Lower lobe of right lung (tissue), 2 donors: ENCODE measurements around the gene NXN. TPM values are rescaled to one million over a fixed set of nuclear protein-coding genes. Genes with fewer than 3 reads are reported as not detected.

ENCODE experiments used
- ATAC-seq, 2 donors: fragments of 200-7000 bp; cut with Tn5 transposase; one replicate each; pipeline ENCODE4 v1.9.1; 2020 to 2022; ENCODE audit warnings: mild to moderate bottlenecking in 2 of 2, moderate library complexity in 2 of 2
- DNase-seq: peaks from one replicate; pipeline ENCODE4 v3.0.0-alpha.2; 2020
- H3K27ac ChIP-seq: fragments of 200-600 bp; one replicate; pipeline ENCODE4 v1.8.0; 2022
- H3K27me3 ChIP-seq: fragments of 200-600 bp; one replicate; pipeline ENCODE4 v1.8.0; 2022; ENCODE audit warnings: low read depth
- H3K36me3 ChIP-seq: fragments of 200-600 bp; one replicate; pipeline ENCODE4 v1.8.0; 2022; ENCODE audit warnings: mild to moderate bottlenecking
- H3K4me1 ChIP-seq: fragments of 200-600 bp; one replicate; pipeline ENCODE4 v1.8.0; 2022
- H3K4me3 ChIP-seq: fragments of 200-600 bp; one replicate; pipeline ENCODE4 v1.8.0; 2022; ENCODE audit warnings: mild to moderate bottlenecking
- H3K9me3 ChIP-seq: fragments of 200-600 bp; one replicate; pipeline ENCODE4 v1.8.0; 2022
- intact Hi-C: fragments of 100-400 bp; cut with DNase I; formaldehyde crosslinking; loops from one replicate; pipeline ENCODE4 v1.11.0; 2022
- total RNA-seq: library from RNA; stranded (reverse); fragmentation: NEBNext Ultra II Directional; extraction: Animal tissue kit (Norgen Biotek cat#: 25700); gene quantifications from one replicate; pipeline ENCODE4 v1.2.1, GENCODE V29; 2021
- TF ChIP-seq, protein P1 (sequence below): fragments of 200-600 bp; IDR thresholded peaks from one replicate; pipeline ENCODE4 v1.8.0; 2022; ENCODE audit warnings: antibody characterized with exemption, mild to moderate bottlenecking
- donor health status: DM: no; HTN: yes; CAD: no; lungs with severe emphysema.

Gene NXN
- total RNA-seq, 1 donor from 2014 or later: 42.6 TPM

DNA sequence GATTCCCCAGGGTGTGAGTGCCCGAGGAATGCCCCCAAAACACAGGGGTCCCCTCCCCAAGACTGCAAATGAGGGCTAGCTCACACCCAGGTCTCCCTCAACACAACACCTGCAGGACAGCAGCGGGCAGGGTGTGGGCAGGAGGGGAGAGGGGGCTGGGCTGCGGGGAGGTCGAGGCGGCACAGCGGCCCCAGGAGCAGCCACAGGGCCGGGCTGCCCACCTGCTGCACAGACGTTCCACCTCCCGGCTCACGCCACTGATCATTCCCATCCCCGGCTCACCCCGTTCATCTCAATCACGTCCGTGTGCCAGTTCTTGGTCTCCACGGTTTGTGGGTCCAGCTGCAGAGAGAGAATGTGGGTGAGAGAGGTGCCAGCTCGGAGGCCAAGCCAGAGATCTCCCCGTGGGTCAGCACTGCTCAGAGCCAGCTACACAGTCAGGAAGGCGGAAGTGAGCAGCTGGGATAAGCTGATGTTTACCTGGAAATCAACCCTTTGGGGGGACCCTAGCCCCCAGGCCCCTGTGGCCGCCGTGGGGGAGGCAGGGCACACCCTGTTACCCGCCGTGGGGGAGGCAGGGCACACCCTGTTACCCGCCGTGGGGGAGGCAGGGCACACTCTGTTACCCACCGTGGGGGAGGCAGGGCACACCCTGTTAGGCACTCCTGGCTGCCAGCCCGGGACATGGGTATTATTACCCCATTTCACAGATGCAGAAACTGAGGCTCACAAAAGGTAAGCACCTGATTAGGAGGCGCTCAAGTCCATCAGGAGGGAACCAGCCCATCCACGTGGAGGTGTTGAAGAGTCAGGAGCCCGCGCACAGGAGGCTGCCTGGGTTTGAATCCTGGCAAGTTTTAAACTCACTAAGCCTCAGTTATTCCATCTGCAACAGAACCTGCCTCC is 33.5 kb upstream of the NXN start:
- peaks cover 60% of the 10 kb centered on the region for H3K36me3 ChIP-seq
- ATAC-seq (no peak), DNase-seq (peak; percentile 41)
- TF ChIP-seq, protein P1, sequence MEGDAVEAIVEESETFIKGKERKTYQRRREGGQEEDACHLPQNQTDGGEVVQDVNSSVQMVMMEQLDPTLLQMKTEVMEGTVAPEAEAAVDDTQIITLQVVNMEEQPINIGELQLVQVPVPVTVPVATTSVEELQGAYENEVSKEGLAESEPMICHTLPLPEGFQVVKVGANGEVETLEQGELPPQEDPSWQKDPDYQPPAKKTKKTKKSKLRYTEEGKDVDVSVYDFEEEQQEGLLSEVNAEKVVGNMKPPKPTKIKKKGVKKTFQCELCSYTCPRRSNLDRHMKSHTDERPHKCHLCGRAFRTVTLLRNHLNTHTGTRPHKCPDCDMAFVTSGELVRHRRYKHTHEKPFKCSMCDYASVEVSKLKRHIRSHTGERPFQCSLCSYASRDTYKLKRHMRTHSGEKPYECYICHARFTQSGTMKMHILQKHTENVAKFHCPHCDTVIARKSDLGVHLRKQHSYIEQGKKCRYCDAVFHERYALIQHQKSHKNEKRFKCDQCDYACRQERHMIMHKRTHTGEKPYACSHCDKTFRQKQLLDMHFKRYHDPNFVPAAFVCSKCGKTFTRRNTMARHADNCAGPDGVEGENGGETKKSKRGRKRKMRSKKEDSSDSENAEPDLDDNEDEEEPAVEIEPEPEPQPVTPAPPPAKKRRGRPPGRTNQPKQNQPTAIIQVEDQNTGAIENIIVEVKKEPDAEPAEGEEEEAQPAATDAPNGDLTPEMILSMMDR: no peak
- H3K27me3 ChIP-seq: no peaks in the 10 kb centered on the region
- intact Hi-C loops: no loop called here
- H3K9me3 ChIP-seq: no peaks in the 10 kb centered on the region
- no peak overlapping the region for H3K27ac ChIP-seq
- peaks cover 16% of the 10 kb centered on the region for H3K4me1 ChIP-seq
- H3K4me3 ChIP-seq: no peak overlapping the region

- TF ChIP-seq, protein P1: no peak
- Histone ChIP-seq H3K9me3 (no peaks in the 10 kb centered on the region), H3K27ac (no peak overlapping the region), H3K4me3 (no peak overlapping the region), H3K27me3 (no peaks in the 10 kb centered on the region), H3K4me1 (peaks cover 26% of the 10 kb centered on the region), H3K36me3 (peaks cover 70% of the 10 kb centered on the region)
- ATAC-seq: no peak
- intact Hi-C loops: no loop called here
- DNase-seq: peak; percentile 43
These were observed 32.5 kb upstream of the NXN start for GRCh38 chr17:1011760-1012735.

DNA sequence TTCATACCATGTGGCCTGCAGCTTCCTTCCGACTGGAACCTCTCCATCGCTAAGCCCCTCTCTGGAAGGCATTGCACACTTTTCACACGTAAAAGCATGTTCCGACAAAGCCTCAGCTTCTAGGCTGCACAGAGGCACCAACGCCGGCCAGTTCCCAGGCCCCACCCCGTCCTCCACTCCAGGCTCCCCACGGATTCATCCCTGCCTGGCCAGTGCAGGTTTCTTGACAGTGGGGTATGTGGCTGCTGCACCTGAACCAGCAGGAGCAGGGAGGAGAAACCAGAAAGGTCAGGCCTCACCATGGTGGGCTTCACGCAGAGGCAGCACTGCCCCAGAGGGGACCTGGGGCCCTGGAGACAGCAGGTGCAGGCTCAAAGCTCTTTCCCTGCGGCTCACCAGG is 31.6 kb upstream of the NXN start:
- ATAC-seq (no peak), DNase-seq (peak; percentile 32)
- Histone ChIP-seq H3K36me3 (peaks cover 73% of the 10 kb centered on the region), H3K4me3 (no peak overlapping the region), H3K27ac (peak overlapping the region; percentile 56), H3K27me3 (no peaks in the 10 kb centered on the region), H3K9me3 (no peaks in the 10 kb centered on the region), H3K4me1 (peaks cover 31% of the 10 kb centered on the region)
- intact Hi-C loops: no loop called here
- TF ChIP-seq, protein P1: no peak

DNA sequence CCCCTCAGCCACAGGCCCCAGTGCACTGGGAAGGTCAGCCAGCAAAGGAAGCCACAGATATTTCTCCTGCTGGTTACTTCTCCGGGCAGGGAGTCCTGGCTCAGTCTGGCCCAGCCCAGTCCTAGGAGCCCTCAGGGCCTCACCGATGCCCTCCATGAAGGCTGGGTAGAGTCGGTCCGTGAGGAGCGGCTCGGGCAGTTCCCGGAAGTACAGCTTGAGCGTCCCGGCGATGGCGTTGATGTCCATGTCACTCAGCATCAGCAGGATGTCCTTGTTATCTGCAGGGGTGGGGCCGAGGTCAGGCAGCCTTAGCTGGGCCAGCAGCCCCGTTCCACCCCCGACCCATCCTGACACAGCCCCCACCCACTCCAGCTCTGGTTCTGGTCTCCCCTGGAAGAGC is 31.0 kb upstream of the NXN start:
- ATAC-seq: no peak
- Histone ChIP-seq H3K4me1 (peaks cover 37% of the 10 kb centered on the region), H3K36me3 (peaks cover 78% of the 10 kb centered on the region), H3K9me3 (no peaks in the 10 kb centered on the region), H3K27ac (peak overlapping the region; percentile 56), H3K4me3 (no peak overlapping the region), H3K27me3 (no peaks in the 10 kb centered on the region)
- no peak for DNase-seq
- TF ChIP-seq, protein P1: no peak
- intact Hi-C loops: no loop called here

GRCh38 chr17:1010086-1010450 is 30.5 kb upstream of the NXN start:
- peaks cover 84% of the 10 kb centered on the region for H3K36me3 ChIP-seq
- no peaks in the 10 kb centered on the region for H3K9me3 ChIP-seq
- H3K4me3 ChIP-seq: no peak overlapping the region
- no peaks in the 10 kb centered on the region for H3K27me3 ChIP-seq
- TF ChIP-seq, protein P1: no peak
- peak; percentile 32 for DNase-seq
- intact Hi-C loops: no loop called here
- peaks cover 42% of the 10 kb centered on the region for H3K4me1 ChIP-seq
- peak overlapping the region; percentile 56 for H3K27ac ChIP-seq
- ATAC-seq: no peak
